ENCODE results near the gene IMPACT.

The IMPACT gene

GRCh38 chr18:24426398-24427294 is at the start of gene IMPACT:
IMPACT (plus strand) TSS chr18:24426670; CDS start chr18:24426757, 87 bp downstream.
- DNase-seq (ENCODE audit: low read depth), result peak; percentile 18

DNA sequence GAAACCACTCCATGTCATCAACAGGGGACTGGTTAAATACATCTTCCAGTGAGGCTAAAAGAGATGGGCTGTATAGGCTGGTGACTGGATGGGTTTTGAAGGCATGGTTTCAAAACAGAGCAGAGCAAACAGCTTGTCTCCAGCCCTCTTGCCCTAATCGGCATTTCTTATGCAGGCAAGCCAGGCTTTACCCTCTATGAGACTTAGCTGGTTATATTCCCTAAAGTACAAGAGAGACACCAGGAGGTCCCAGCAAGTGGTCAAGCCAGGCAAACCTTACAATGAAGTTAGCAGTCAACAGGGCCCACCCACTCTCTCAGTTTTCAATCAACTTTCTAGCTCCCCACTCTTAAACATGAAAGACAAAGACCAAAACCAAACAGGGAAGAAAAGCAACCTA is 47.9 kb upstream of the IMPACT start:
- no peak for DNase-seq (ENCODE audit: low read depth)

- DNase-seq (ENCODE audit: low read depth), result no peak
These were observed 46.2 kb upstream of the IMPACT start for GRCh38 chr18:24380163-24380747.

DNA sequence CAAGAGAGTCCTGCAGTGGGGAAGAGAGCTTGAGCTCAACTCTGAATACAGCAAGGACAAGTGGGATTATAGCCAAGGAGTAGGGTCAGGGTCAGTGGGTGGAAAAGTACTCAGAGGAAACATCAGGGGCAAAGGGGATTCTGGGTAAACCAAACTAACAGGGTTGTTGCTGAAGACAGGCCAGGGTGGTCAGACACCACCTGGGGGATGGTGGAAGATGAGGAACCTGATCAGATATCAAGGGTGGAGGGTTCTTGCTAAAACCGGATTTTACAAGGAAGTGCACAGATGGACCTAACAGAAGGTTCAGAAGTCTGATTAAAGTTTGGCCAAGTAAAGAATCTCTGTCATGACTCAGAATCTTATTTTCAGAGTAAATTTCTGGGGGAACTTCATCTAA is 45.3 kb upstream of the IMPACT start:
- DNase-seq (ENCODE audit: low read depth), result no peak

GRCh38 chr18:24386681-24387080 is 39.8 kb upstream of the IMPACT start:
- no peak for DNase-seq (ENCODE audit: low read depth)

DNA sequence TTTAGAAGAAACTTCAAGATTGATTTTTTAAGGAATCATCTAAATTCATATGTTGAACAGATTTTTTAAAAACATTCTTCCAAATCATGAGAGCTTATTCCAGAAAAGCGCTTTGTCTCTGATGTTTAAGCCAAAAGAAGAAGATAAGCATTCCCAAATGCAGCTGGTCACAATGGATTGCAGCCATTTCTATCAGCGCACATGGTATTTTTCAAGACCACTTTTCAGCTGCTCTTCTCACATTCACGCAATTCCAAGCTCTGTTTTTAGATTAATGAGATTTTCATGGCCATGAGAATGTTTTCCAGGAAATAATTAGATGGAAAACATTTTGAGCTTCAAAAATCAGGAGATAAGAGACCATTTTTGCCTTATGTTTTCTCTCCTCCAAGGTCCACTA is 37.5 kb upstream of the IMPACT start:
- no peak for DNase-seq (ENCODE audit: low read depth)

DNA sequence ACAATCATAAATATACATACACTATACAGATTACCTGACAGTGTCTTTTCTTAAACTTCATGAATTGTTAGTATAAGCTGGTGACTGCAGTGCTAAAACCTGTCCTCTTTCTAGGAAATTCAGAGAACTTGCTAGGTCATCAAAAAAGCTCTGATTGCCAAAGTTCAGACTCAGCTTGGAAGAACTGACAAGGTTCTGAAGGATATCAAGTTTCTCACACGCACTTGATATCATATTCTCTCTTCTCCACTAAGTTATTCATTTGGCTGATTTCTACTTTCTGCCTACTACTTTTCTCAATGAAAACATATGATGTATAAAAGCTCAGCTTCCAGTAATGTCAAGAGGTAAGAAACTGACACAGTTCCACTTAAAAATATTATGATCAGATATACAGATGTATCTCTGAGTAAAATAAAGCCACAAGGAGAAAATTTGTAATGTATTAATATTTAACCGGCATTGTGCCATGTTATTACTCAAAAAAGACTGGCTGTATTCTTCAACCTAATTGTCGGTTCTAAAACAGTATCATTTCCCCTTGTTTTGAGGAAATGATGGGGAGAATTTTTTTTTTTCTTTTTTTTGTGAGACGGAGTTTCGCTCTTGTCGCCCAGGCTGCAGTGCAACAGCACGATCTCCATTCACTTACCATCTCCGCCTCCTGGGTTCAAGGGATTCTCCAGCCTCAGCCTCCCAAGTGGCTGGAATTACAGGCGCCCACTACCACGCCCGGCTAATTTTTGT is 31.2 kb upstream of the IMPACT start:
- no peak for DNase-seq (ENCODE audit: low read depth)

GRCh38 chr18:24396082-24396633 is 30.3 kb upstream of the IMPACT start:
- DNase-seq (ENCODE audit: low read depth), result no peak

DNA sequence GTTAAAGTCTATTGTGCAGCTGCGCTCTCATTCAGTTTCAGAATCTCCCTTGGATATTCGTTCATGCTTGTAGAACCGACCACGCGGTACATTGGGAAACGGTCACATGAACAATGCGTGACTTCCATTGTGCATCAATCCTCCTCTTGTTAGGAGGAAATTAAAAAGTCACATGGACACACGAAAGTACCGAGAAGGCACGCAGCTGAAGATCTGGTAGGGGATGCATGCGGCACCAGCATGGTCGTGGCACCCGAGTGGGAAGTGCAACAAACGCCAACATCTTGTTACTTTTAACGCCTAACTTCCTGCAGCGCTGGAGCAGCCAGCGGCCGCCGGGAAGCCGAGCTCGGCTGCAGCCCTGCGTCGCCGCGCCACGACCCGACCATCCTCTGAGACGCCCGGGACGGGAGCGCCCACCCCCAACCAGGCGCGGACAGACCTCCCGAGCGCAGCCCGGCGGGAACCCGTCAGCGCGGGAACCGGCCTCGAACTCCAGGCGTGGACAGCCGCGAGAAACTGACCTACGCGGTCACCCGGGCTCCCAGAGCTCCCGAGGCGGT is 29.3 kb upstream of the IMPACT start:
- peak; percentile 53 for DNase-seq (ENCODE audit: low read depth)

DNA sequence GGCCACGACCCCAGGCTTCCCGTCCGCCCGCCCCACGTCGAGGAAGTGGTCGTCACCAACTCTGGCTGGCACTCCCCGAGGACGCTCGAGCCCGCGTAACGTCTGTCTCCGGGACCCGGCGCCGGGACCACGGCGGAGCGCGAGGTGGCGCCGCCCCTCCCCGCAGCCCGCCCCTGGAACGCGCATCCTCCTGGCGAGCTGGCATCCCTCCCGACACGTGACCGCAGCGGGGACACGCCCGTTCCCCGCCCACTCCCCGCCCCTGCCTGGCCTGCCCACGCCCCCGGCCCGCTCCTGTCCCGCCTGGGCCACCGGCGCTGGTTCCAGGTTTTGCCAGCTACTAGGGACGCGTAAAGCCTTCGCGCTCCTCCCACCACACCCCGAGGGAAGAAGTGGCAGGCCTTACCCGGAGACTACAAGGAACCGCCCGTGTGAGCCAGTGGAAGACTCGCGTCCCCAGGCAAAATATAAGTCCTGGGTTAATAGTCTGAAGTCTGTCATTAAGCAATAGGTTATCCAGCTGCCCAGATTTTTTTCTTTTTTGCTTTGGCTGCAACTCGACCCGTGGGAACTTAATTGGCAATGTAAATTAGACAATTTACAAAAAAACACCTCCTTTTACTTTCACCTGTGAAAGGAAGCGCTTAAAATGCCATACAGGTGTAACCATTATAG is 28.6 kb upstream of the IMPACT start, which contains the start of gene OSBPL1A:
TSS of gene OSBPL1A (minus strand) at position 131 of the 675 bp plus-strand sequence. CDS start 20,291 bp downstream, outside the sequence.
- peak; percentile 69 for DNase-seq (ENCODE audit: low read depth)

- no peak for DNase-seq (ENCODE audit: low read depth)
These were observed 27.9 kb upstream of the IMPACT start for GRCh38 chr18:24398540-24398939.

DNA sequence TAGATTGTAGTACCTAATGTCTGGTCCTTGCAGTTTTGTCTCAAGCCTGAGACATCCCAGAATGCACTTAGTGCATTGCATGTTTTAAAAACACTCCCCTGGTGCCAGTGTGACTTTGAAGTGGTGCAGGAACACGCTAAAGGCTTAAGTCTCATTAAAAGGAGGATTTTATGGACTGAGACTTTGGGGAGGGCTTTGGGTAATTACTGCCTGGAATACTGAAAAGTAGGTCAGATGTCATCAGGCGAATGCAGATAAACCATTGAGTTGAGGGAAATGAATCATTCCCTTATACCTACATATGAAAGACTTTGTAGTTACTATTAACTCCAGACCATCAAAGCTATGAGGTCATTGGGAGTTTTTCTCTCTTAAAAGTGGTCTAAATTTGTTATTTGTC is 25.9 kb upstream of the IMPACT start:
- DNase-seq (ENCODE audit: low read depth), result no peak

DNA sequence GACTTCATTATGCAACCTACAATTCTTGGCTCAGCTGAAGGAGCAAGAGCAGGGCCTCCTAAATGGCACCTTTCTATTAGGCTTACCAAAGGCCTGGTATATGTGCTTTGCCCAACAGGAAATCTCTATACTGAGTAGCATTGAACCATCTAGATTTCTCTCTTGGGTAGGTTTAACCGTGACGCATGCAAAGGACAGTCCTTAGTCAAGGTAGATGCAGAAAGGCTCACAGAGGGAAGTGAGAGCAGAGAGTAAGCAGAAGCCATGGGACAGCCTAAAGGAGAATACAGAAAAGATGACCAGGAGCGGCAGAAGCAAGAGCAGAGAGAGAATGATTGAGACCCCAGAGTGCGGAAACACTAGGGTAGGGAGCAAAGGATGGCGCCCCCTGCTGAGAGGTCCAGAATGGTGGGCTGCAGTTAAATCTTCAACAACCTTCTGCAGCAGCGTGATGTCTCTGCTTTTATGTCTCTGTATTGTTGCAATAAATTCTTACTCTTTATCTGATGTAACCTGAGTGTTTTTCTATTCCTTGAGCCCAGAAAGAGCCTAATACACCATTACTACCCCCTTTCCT is 24.2 kb upstream of the IMPACT start:
- no peak for DNase-seq (ENCODE audit: low read depth)

GRCh38 chr18:24403076-24403475 is 23.4 kb upstream of the IMPACT start:
- no peak for DNase-seq (ENCODE audit: low read depth)

DNA sequence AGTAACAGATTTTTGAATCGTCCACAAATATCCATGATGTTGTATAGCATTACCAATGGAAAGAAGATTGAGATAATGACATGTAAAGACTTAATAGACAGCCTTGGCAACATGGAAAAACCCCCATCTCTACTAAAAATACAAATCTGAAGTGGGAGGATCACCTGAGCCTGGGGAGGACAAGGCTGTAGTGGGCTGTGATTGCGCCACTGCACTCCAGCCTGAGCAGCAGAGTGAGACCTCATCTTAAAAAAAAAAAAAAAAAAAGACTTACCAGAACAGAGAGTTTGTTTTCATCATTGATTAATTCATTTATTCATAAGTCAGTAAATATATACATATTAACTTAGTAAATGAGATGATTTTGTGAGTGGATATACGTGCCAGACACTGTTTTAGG is 21.9 kb upstream of the IMPACT start:
- DNase-seq (ENCODE audit: low read depth), result no peak

- no peak for DNase-seq (ENCODE audit: low read depth)
These were observed 18.0 kb upstream of the IMPACT start for GRCh38 chr18:24408496-24408895.

DNA sequence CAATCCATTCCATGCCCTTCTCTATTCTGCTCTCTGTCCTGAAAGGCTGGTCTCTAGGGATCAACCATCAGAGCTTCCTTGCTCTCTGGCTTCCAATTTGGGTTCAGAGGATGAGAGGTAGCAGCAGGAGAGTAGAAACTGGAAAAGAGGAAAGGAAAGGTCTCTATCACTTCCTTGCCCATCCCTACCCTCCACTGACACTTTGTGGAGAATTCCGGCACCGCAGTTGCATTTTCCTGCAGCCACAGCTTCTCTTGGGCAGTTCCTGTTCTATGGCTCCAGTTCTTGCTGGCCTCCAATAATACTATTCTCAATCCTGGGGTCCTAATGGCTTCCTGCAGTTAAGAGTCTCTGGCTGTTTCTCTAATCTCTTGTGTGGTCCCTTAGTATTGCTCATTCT is 13.3 kb upstream of the IMPACT start:
- DNase-seq (ENCODE audit: low read depth), result no peak

GRCh38 chr18:24414349-24415003 is 12.0 kb upstream of the IMPACT start:
- DNase-seq (ENCODE audit: low read depth), result no peak

- DNase-seq (ENCODE audit: low read depth), result no peak
These were observed 9.0 kb upstream of the IMPACT start for GRCh38 chr18:24417480-24417879.

DNA sequence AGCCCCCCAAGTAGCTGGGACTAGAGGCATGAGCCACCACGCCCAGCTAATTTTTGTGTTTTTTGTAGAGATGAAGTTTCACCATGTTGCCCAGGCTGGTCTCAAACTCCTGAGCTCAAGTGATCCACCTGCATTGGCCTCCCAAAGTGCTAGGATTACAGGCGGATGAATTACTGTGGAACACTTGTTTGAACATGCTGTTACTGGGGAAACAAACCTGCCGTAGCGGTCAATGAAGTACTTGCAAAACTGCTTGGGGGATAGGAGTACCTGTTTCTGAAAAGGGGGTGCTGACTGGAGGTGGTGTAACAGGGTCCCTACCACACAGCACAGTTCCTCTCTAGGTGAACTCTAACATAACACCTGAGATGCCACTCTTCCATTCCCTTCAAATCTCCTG is 5.9 kb upstream of the IMPACT start:
- DNase-seq (ENCODE audit: low read depth), result no peak

- DNase-seq (ENCODE audit: low read depth), result no peak
These were observed 4.6 kb upstream of the IMPACT start for GRCh38 chr18:24421831-24422230.

Data from HS-5 (cell line).